GM06990 (cell line): ENCODE results near the gene H6PD.

Experiments
- DNase-seq: peaks from one replicate; pipeline ENCODE4 v3.0.0-alpha.2; 2011; ENCODE audit not compliant: insufficient read length; ENCODE audit errors: extremely low read depth
- H3K27me3 ChIP-seq: replicated peaks from 2 replicates; pipeline ENCODE4 v1.6.0; 2011; ENCODE audit warnings: low read length; ENCODE audit not compliant: control insufficient read depth, insufficient read depth
- H3K36me3 ChIP-seq: 2 replicates; pipeline ENCODE4 v1.5.1; 2011; ENCODE audit warnings: low read length; ENCODE audit not compliant: control insufficient read depth, insufficient read depth
- H3K4me3 ChIP-seq: replicated peaks from 2 replicates; pipeline ENCODE4 v1.5.1; 2011; ENCODE audit warnings: low read depth, mild to moderate bottlenecking, control low read depth, low read length
- CTCF ChIP-seq: IDR thresholded peaks from 2 replicates; pipeline ENCODE4 v1.5.1; 2011; ENCODE audit warnings: low read length, control low read depth, mild to moderate bottlenecking, inconsistent platforms; ENCODE audit not compliant: insufficient read depth, poor library complexity, severe bottlenecking

The H6PD gene

GRCh38 chr1:9211291-9211811 is 23.2 kb upstream of the H6PD start:
- TF ChIP-seq CTCF: no peak
- no peak for DNase-seq
- H3K4me3 ChIP-seq: no peak overlapping the region
- H3K27me3 ChIP-seq: no peaks in the 10 kb centered on the region
- H3K36me3 ChIP-seq: no peaks in the 10 kb centered on the region

GRCh38 chr1:9212735-9213134 is 21.8 kb upstream of the H6PD start:
- DNase-seq: no peak
- no peak for TF ChIP-seq CTCF
- Histone ChIP-seq H3K4me3 (no peak overlapping the region), H3K36me3 (no peaks in the 10 kb centered on the region), H3K27me3 (no peaks in the 10 kb centered on the region)

- H3K27me3 ChIP-seq: no peaks in the 10 kb centered on the region
- H3K4me3 ChIP-seq: no peak overlapping the region
- DNase-seq: no peak
- H3K36me3 ChIP-seq: no peaks in the 10 kb centered on the region
- TF ChIP-seq CTCF: no peak
Measured at GRCh38 chr1:9213956-9214355, 20.6 kb upstream of the H6PD start.

- no peaks in the 10 kb centered on the region for H3K27me3 ChIP-seq
- H3K36me3 ChIP-seq: no peaks in the 10 kb centered on the region
- H3K4me3 ChIP-seq: no peak overlapping the region
- DNase-seq: no peak
- TF ChIP-seq CTCF: no peak
Measured at GRCh38 chr1:9218917-9219316, 15.7 kb upstream of the H6PD start.

GRCh38 chr1:9222846-9223625 is 11.5 kb upstream of the H6PD start:
- no peak for TF ChIP-seq CTCF
- H3K27me3 ChIP-seq: no peaks in the 10 kb centered on the region
- DNase-seq: no peak
- no peaks in the 10 kb centered on the region for H3K36me3 ChIP-seq
- no peak overlapping the region for H3K4me3 ChIP-seq
